Heart right ventricle (tissue), 16 donors: ENCODE results near the gene HMCN2. TPM values are rescaled to one million over a fixed set of nuclear protein-coding genes. Genes with fewer than 3 reads are reported as not detected.

Source experiments
- ATAC-seq, 8 donors: fragments of 200-7000 bp; cut with Tn5 transposase; one replicate each; pipeline ENCODE4 v1.9.1; 2020; ENCODE audit warnings: mild to moderate bottlenecking in 8 of 8, moderate library complexity in 8 of 8, moderate number of reproducible peaks in 1 of 8
- DNase-seq, 2 donors: peaks; one replicate each; pipeline ENCODE4 v3.0.0-alpha.2; 2020
- H3K27ac ChIP-seq, 10 donors: fragments of 200-600 bp; sonication (generic) in 2 of 10; one replicate each; pipeline versions ENCODE4 v1.5.0 to v1.8.0; 2020 to 2022; ENCODE audit warnings: mild to moderate bottlenecking in 3 of 10
- H3K27me3 ChIP-seq, 7 donors: fragments of 200-600 bp; one replicate each; pipeline ENCODE4 v1.8.0; 2021 to 2022; ENCODE audit warnings: mild to moderate bottlenecking in 2 of 7
- H3K36me3 ChIP-seq, 9 donors: fragments of 200-600 bp; sonication (generic) in 1 of 9; one replicate each; pipeline versions ENCODE4 v1.5.0 to v1.8.0; 2020 to 2022; ENCODE audit warnings: mild to moderate bottlenecking in 2 of 9
- H3K4me1 ChIP-seq, 9 donors: fragments of 200-600 bp; sonication (generic) in 1 of 9; one replicate each; pipeline versions ENCODE4 v1.5.0 to v1.8.0; 2020 to 2022; ENCODE audit warnings: mild to moderate bottlenecking in 4 of 9
- H3K4me3 ChIP-seq, 10 donors: fragments of 200-600 bp; sonication (generic) in 2 of 10; one replicate each; pipeline versions ENCODE4 v1.5.0 to v1.8.0; 2020 to 2022; ENCODE audit warnings: mild to moderate bottlenecking in 7 of 10, moderate library complexity in 2 of 10
- H3K9me3 ChIP-seq, 11 donors: fragments of 200-600 bp in 10 of 11; sonication (generic) in 2 of 11; one replicate each; pipeline versions ENCODE4 v1.5.0 to v1.8.0; 2013 to 2022; ENCODE audit warnings: mild to moderate bottlenecking in 2 of 11, control low read depth in 1 of 11, moderate library complexity in 1 of 11
- CTCF ChIP-seq, 9 donors: fragments of 200-600 bp; sonication (generic) in 2 of 9; IDR thresholded peaks; one replicate each; pipeline versions ENCODE4 v1.5.0 to v1.8.0; 2021 to 2022; ENCODE audit warnings: antibody characterized with exemption in 9 of 9, mild to moderate bottlenecking in 5 of 9, moderate library complexity in 1 of 9
- WGBS, 2 donors: extraction: QIAGEN DNeasy Blood & Tissue Kit; methylation state at CpG; one replicate each; pipeline ENCODE4 v1.1.7; 2013; ENCODE audit warnings: inconsistent platforms in 1 of 2; 5-methylcytosine and 5-hydroxymethylcytosine counted together
- intact Hi-C, 10 donors: fragments of 100-400 bp; cut with DNase I; formaldehyde crosslinking; loops; one replicate each; pipeline versions ENCODE4 v1.11.1 to v1.14.2; 2022
- polyA plus RNA-seq, 2 donors: library from polyadenylated mRNA; stranded (reverse); fragments of 200-250 nt; gene quantifications; one replicate each; pipeline ENCODE4 v1.2.3, GENCODE V29; 2013
- total RNA-seq, 10 donors: library from RNA; stranded (reverse); fragmentation: NEBNext Ultra II Directional in 3 of 10; extraction: Animal tissue kit (Norgen Biotek cat#: 25700) in 3 of 10; gene quantifications; one replicate each; pipeline versions ENCODE4 v1.2.1 to v1.2.4, GENCODE V29; 2021 to 2023
- donor health status: Arrhythmogenic right ventricular cardiomyopathy.
- donor health status: ischemic (EF 13 %, LVEDD 7.1; RV severe dilation, severe dysfunction).
- donor health status: healthy with polysubstance abuse.
- donor health status: DM: no; HTN: yes; CAD: no.
- donor health status: DM: no; HTN: no; CAD: no.
- donor health status: ischemic (EF 25% LVEDD 6.9; RV normal size, moderate dysfunction).
- donor health status: ischemic (EF 25% LVEDD 5.7; RV mildly dilated, moderate dysfunction).
- donor health status: healthy.
- donor health status: DM: yes; HTN: yes; CAD: no.
- donor health status: Ischemic cardiomyopathy.
- donor health status: ischemic (EF 35%, LVEDD 5.7; RV mildly dilated, moderate dysfunction).
- donor health status: nonischemic (EF 11% LVEDD 7.7; RV severe dilation, severe dysfunction).
- donor health status: DM: yes; HTN: yes; CAD: no.
- donor health status: PGD.
- donor health status: ischemic (EF 29% LVEDD 5.4; RV normal size, mild dysfunction).
- donor health status: nonischemic (EF 23%, LVEDD 6.1; RV moderate dilation, normal function).

HMCN2 gene
- total and polyA plus RNA-seq, 12 donors, result 2.6 to 10.2 (median 4.9) TPM

GRCh38 chr9:130452835-130453234, 187.3 kb downstream of the HMCN2 start:
- no peak for TF ChIP-seq CTCF (IDR thresholded peaks at IDR 0.05)

GRCh38 chr9:130453487-130453886, 187.9 kb downstream of the HMCN2 start:
- no peaks in the 10 kb centered on the region for H3K9me3 ChIP-seq
- H3K4me3 ChIP-seq, result no peak overlapping the region
- WGBS, 2 donors, result 34 to 36% methylated on average over 7 of the region's 7 CpGs
- peak overlapping the region in 3 of 10 donors; percentile 22 to 86 (median 37) for H3K27ac ChIP-seq
- peak; percentile 53 for DNase-seq
- no peaks in the 10 kb centered on the region for H3K27me3 ChIP-seq
- intact Hi-C loops, result no loop called here
- no peak for TF ChIP-seq CTCF (IDR thresholded peaks at IDR 0.05)
- peaks cover 29 to 57% (median 51%) of the 10 kb centered on the region in 9 donors for H3K4me1 ChIP-seq
- peak in 5 of 8 donors; percentile 6 to 44 (median 19) for ATAC-seq
- peaks cover 0 to 3% (median 0%) of the 10 kb centered on the region in 9 donors for H3K36me3 ChIP-seq

More at GRCh38 chr9:130452835-130453234, 187.3 kb downstream of the HMCN2 start:
- intact Hi-C loops, result no loop called here
- Histone ChIP-seq H3K27me3 (no peaks in the 10 kb centered on the region), H3K9me3 (no peaks in the 10 kb centered on the region), H3K4me1 (peaks cover 29 to 62% (median 58%) of the 10 kb centered on the region in 9 donors), H3K36me3 (no peaks in the 10 kb centered on the region), H3K27ac (peak overlapping the region in 5 of 10 donors; percentile 66 to 86 (median 77)), H3K4me3 (no peak overlapping the region)
- DNase-seq (no peak), ATAC-seq (no peak)
- 92 to 95% methylated on average over 4 of the region's 4 CpGs for WGBS, 2 donors

- no peak for DNase-seq
- TF ChIP-seq CTCF (IDR thresholded peaks at IDR 0.05), result no peak
- H3K9me3 ChIP-seq, result no peaks in the 10 kb centered on the region
- H3K27me3 ChIP-seq, result no peaks in the 10 kb centered on the region
- H3K4me1 ChIP-seq, result peaks cover 29 to 56% (median 48%) of the 10 kb centered on the region in 9 donors
- 95 to 98% methylated on average over 10 of the region's 10 CpGs for WGBS, 2 donors
- intact Hi-C loops, result no loop called here
- H3K4me3 ChIP-seq, result no peak overlapping the region
- no peak for ATAC-seq
- peak overlapping the region in 2 of 10 donors; percentile 22 to 37 for H3K27ac ChIP-seq
- peaks cover 0 to 4% (median 0%) of the 10 kb centered on the region in 9 donors for H3K36me3 ChIP-seq
These were observed 188.7 kb downstream of the HMCN2 start for GRCh38 chr9:130454096-130454811.

GRCh38 chr9:130454812-130455325, 189.3 kb downstream of the HMCN2 start:
- H3K27me3 ChIP-seq, result no peaks in the 10 kb centered on the region
- no peak overlapping the region for H3K27ac ChIP-seq
- H3K9me3 ChIP-seq, result no peaks in the 10 kb centered on the region
- ATAC-seq, result no peak
- intact Hi-C loops, result no loop called here
- H3K4me3 ChIP-seq, result no peak overlapping the region
- TF ChIP-seq CTCF (IDR thresholded peaks at IDR 0.05), result no peak
- WGBS, 2 donors, result 47 to 97% methylated on average over 3 of the region's 3 CpGs
- no peak for DNase-seq
- peaks cover 0 to 8% (median 0%) of the 10 kb centered on the region in 9 donors for H3K36me3 ChIP-seq
- peaks cover 28 to 56% (median 46%) of the 10 kb centered on the region in 9 donors for H3K4me1 ChIP-seq
